HG02588 (cell line): ENCODE results near the gene ZRANB3.
"Not testable (repeated sequence)": the region's sequence is repeated elsewhere in the genome, so short reads cannot be mapped to it uniquely, and the experiment has no call there.

Experiments used
- ATAC-seq: cut with Tn5 transposase; IDR thresholded peaks from one replicate; pipeline ENCODE4 v1.9.1; 2021; ENCODE audit warnings: mild to moderate bottlenecking, moderate library complexity; ENCODE audit not compliant: unreplicated experiment

The ZRANB3 gene

GRCh38 chr2:135093193-135093592, 437.8 kb downstream of the ZRANB3 start:
- no peak for ATAC-seq

- no peak for ATAC-seq
Observed at GRCh38 chr2:135091681-135092080, 439.3 kb downstream of the ZRANB3 start.

- ATAC-seq = not testable (repeated sequence)
Observed at GRCh38 chr2:135089597-135089996, 441.4 kb downstream of the ZRANB3 start.
